NCI-H524 treated with DMSO at 0.1 percent for 48 hours (cell line): ENCODE results near the gene RCN2.
"Not testable (repeated sequence)": the region's sequence is repeated elsewhere in the genome, so short reads cannot be mapped to it uniquely, and the experiment has no call there.

Experiments used
- DNase-seq: peaks from one replicate; lab custom pipeline; 2025; lab: John Stamatoyannopoulos, UW

The RCN2 gene

GRCh38 chr15:76931397-76932134, at the start of gene RCN2:
Gene RCN2 (plus strand): TSS chr15:76931749. CDS start chr15:76931842, 93 bp downstream.
- peak; percentile 81 for DNase-seq

- DNase-seq, result no peak
Measured at GRCh38 chr15:76885212-76885611, 46.3 kb upstream of the RCN2 start.

GRCh38 chr15:76887280-76888141, 44.0 kb upstream of the RCN2 start:
- not testable (repeated sequence) for DNase-seq

GRCh38 chr15:76892836-76893235, 38.7 kb upstream of the RCN2 start:
- not testable (repeated sequence) for DNase-seq

- DNase-seq, result no peak
Measured at GRCh38 chr15:76894174-76894573, 37.4 kb upstream of the RCN2 start.

- DNase-seq, result no peak
Measured at GRCh38 chr15:76898102-76898501, 33.4 kb upstream of the RCN2 start.

GRCh38 chr15:76899176-76899930, 32.2 kb upstream of the RCN2 start:
- DNase-seq, result not testable (repeated sequence)

GRCh38 chr15:76899931-76900310, 31.6 kb upstream of the RCN2 start:
- DNase-seq, result not testable (repeated sequence)

GRCh38 chr15:76901965-76902364, 29.6 kb upstream of the RCN2 start:
- DNase-seq, result no peak

- peak; percentile 16 for DNase-seq
Measured at GRCh38 chr15:76903251-76903681, 28.3 kb upstream of the RCN2 start.

- no peak for DNase-seq
Measured at GRCh38 chr15:76904461-76905012, 27.0 kb upstream of the RCN2 start.

- DNase-seq, result peak; percentile 84
Measured at GRCh38 chr15:76905013-76905839, 26.3 kb upstream of the RCN2 start, which contains the start of gene SCAPER. Gene SCAPER (minus strand): TSS chr15:76905340. CDS start chr15:76883817, 21,523 bp downstream.

GRCh38 chr15:76905855-76906254, 25.7 kb upstream of the RCN2 start:
- DNase-seq, result peak; percentile 68

- DNase-seq, result no peak
Measured at GRCh38 chr15:76912430-76912829, 19.1 kb upstream of the RCN2 start.

GRCh38 chr15:76913737-76914136, 17.8 kb upstream of the RCN2 start:
- no peak for DNase-seq

- no peak for DNase-seq
Measured at GRCh38 chr15:76916369-76916768, 15.2 kb upstream of the RCN2 start.

- DNase-seq, result no peak
Measured at GRCh38 chr15:76928201-76928600, 3.3 kb upstream of the RCN2 start.

- no peak for DNase-seq
Measured at GRCh38 chr15:76929011-76929760, 2.4 kb upstream of the RCN2 start.

GRCh38 chr15:76930831-76931396, 635 bp upstream of the RCN2 start:
- DNase-seq, result no peak
